B cell (primary cell): Measurements from ENCODE around the gene TUBB4B. TPM values are rescaled to one million over a fixed set of nuclear protein-coding genes. Genes with fewer than 3 reads are reported as not detected.
A peak's percentile ranks its signal among the peaks of the same experiment; 100 is the strongest.

Experiments used
- ATAC-seq: fragments of 200-7000 bp; cut with Tn5 transposase; one replicate; pipeline ENCODE4 v1.10.0; 2021; ENCODE audit warnings: low read depth, mild to moderate bottlenecking, moderate number of reproducible peaks, moderate library complexity
- CTCF ChIA-PET: fragments of 350-600 bp; sonication (Branson Sonifier 250); formaldehyde crosslinking; loops from one replicate; lab custom pipeline; 2021; ENCODE audit warnings: antibody characterized with exemption, inconsistent platforms; lab: Charles Lee
- POLR2A ChIA-PET: fragments of 350-600 bp; sonication (Branson Sonifier 250); formaldehyde crosslinking; loops from one replicate; lab custom pipeline; 2021; ENCODE audit warnings: antibody characterized with exemption; lab: Charles Lee
- DNase-seq: peaks from one replicate; pipeline ENCODE4 v3.0.0; 2013
- H2AFZ ChIP-seq: 2 replicates; pipeline ENCODE4 v1.6.1; 2012; ENCODE audit warnings: mild to moderate bottlenecking, low read depth, low read length; ENCODE audit not compliant: insufficient read depth, poor library complexity, severe bottlenecking
- H3K27ac ChIP-seq, 2 donors: 1 replicate in 1 of 2; 2 replicates in 1 of 2; pipeline ENCODE4 v1.5.1; 2012 to 2013; ENCODE audit warnings: low read length in 2 of 2, mild to moderate bottlenecking in 2 of 2, moderate library complexity in 1 of 2
- H3K27me3 ChIP-seq, 4 experiments: fragments of 200-600 bp in 1 of 4; sonication (generic) in 1 of 4; replicated peaks in 1 of 4; 1 replicate in 2 of 4; 2 replicates in 2 of 4; pipeline versions ENCODE4 v1.6.1 to v1.7.0; 2013 to 2016; ENCODE audit warnings: low read length in 3 of 4, mild to moderate bottlenecking in 2 of 4, mixed read lengths in 1 of 4, moderate library complexity in 1 of 4; ENCODE audit not compliant: insufficient read depth in 4 of 4, control insufficient read depth in 3 of 4; ENCODE audit errors: control extremely low read depth in 1 of 4
- H3K36me3 ChIP-seq, 2 experiments: replicated peaks in 1 of 2; 1 replicate in 1 of 2; 2 replicates in 1 of 2; pipeline versions ENCODE4 v1.6.1 to v1.7.1; 2013; ENCODE audit warnings: low read length in 1 of 2; ENCODE audit not compliant: insufficient read depth in 2 of 2, control insufficient read depth in 1 of 2; ENCODE audit errors: control extremely low read depth in 1 of 2, extremely low read depth in 1 of 2
- H3K4me1 ChIP-seq, 2 donors: fragments of 200-600 bp in 1 of 2; sonication (generic) in 1 of 2; 1 replicate in 1 of 2; 2 replicates in 1 of 2; pipeline versions ENCODE4 v1.5.1 to v1.6.1; 2013 to 2017; ENCODE audit warnings: low read length in 2 of 2; ENCODE audit not compliant: control insufficient read depth in 2 of 2, insufficient read depth in 2 of 2
- H3K4me2 ChIP-seq: replicated peaks from 2 replicates; pipeline ENCODE3; 2012; ENCODE audit warnings: mild to moderate bottlenecking, low read depth, low read length; ENCODE audit not compliant: poor library complexity, severe bottlenecking
- H3K4me3 ChIP-seq, 5 experiments: fragments of 200-600 bp in 1 of 5; sonication (generic) in 1 of 5; 1 replicate in 3 of 5; 2 replicates in 2 of 5; pipeline versions ENCODE4 v1.5.1 to v1.7.0; 2011 to 2016; ENCODE audit warnings: low read length in 4 of 5, mild to moderate bottlenecking in 4 of 5, low read depth in 2 of 5, control low read depth in 1 of 5, moderate library complexity in 1 of 5; ENCODE audit not compliant: insufficient read depth in 1 of 5; ENCODE audit errors: control extremely low read depth in 1 of 5, extremely low read depth in 1 of 5
- H3K79me2 ChIP-seq: fragments of 200-600 bp; sonication (generic); one replicate; pipeline ENCODE4 v1.6.0; 2016; ENCODE audit warnings: low read length; ENCODE audit not compliant: control insufficient read depth, insufficient read depth
- H3K9ac ChIP-seq: fragments of 200-600 bp; sonication (generic); 2 replicates; pipeline ENCODE4 v1.6.1; 2017; ENCODE audit warnings: mild to moderate bottlenecking, low read length, moderate library complexity
- H3K9me3 ChIP-seq, 3 donors: one replicate each; pipeline versions ENCODE4 v1.6.1 to v1.7.1; 2013; ENCODE audit warnings: low read length in 2 of 3; ENCODE audit not compliant: control insufficient read depth in 2 of 3, insufficient read depth in 1 of 3; ENCODE audit errors: control extremely low read depth in 1 of 3
- H4K20me1 ChIP-seq: 2 replicates; pipeline ENCODE4 v1.6.0; 2012; ENCODE audit warnings: mild to moderate bottlenecking, low read length; ENCODE audit not compliant: insufficient read depth, control insufficient read depth, poor library complexity, severe bottlenecking
- H3K27ac Mint-ChIP-seq: one replicate; pipeline ENCODE4 v1.8.0; 2021; ENCODE audit warnings: mixed read lengths
- H3K27me3 Mint-ChIP-seq: one replicate; pipeline ENCODE4 v1.8.0; 2021; ENCODE audit warnings: mixed read lengths
- H3K4me1 Mint-ChIP-seq: one replicate; pipeline ENCODE4 v1.8.0; 2021; ENCODE audit warnings: mixed read lengths
- H3K4me3 Mint-ChIP-seq: one replicate; pipeline ENCODE4 v1.8.0; 2021; ENCODE audit warnings: mixed read lengths
- H3K9me3 Mint-ChIP-seq: one replicate; pipeline ENCODE4 v1.8.0; 2022; ENCODE audit warnings: mixed read lengths; ENCODE audit not compliant: insufficient read depth
- EZH2 ChIP-seq: IDR thresholded peaks from 2 replicates; pipeline ENCODE4 v1.6.1; 2012; ENCODE audit warnings: borderline replicate concordance, low read depth, mild to moderate bottlenecking, moderate library complexity, low read length; ENCODE audit not compliant: insufficient read depth, poor library complexity, severe bottlenecking
- WGBS: methylation state at CpG from one replicate; pipeline ENCODE4 v1.1.5; 2013; ENCODE audit warnings: missing lambda C conversion rate; ENCODE audit not compliant: insufficient coverage; 5-methylcytosine and 5-hydroxymethylcytosine counted together
- intact Hi-C: fragments of 100-400 bp; cut with micrococcal nuclease; formaldehyde crosslinking; loops from one replicate; pipeline ENCODE4 v1.10.0; 2022
- polyA plus RNA-seq: library from polyadenylated mRNA; depleted of rRNA; stranded (reverse); fragments of >200 nt; gene quantifications from 2 replicates; pipeline ENCODE4 v1.2.3, GENCODE V29; 2012
- total RNA-seq, 2 donors: library from RNA; stranded (reverse); fragments of 120-200 nt in 1 of 2; gene quantifications; 1 replicate in 1 of 2; 2 replicates in 1 of 2; pipeline versions ENCODE4 v1.2.3 to v1.2.4, GENCODE V29; 2013 to 2022
- TF ChIP-seq, protein P1 (sequence below): fragments of 200-600 bp; IDR thresholded peaks from one replicate; pipeline ENCODE4 v1.8.0; 2022; ENCODE audit warnings: antibody characterized with exemption, mild to moderate bottlenecking

Gene TUBB4B
- total and polyA plus RNA-seq, 2 donors (not counting 1 experiment from before 2014, with no cell fraction given), result 110 to 261 TPM

DNA sequence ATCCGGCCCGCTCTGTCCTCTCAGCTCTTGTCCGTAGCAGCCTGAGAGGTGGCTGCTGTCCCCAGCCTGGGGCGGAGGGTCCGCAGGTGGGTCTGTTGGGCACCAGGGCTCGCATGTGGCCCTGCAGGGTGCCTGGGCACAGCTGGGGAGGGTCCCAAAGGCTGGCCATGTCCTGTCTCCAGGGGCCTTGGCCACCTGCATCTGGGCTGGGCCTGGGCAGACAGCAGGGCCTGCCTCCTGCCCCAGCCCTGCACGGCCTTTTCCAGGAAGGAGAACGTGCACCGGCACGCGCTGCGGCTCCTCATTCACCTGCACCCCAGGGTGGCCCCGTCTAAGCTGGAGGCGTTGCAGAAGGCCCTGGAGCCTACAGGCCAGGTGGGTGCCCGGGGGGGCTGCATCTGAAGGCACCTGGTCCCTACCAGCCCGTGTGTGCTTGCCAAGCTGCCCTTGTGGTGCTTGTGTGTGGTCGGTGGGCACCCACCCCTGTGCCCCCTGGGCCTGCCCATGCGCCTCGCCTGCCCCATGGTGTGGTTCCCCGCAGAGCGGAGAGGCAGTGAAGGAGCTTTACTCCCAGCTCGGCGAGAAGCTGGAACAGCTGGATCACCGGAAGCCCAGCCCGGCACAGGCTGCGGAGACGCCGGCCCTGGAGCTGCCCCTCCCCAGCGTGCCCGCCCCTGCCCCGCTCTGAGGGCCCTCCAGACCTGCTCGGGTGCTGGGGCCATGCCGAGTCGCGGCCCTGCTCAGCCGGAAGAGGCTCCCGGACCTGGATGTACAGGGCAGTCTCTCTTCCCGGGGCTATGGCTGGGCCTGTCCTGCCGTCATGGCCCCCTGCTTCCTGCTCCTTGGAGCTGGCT lies 31.4 kb downstream of the TUBB4B start:
- Histone ChIP-seq H3K9ac (no peak overlapping the region), H3K27me3 (no peaks in the 10 kb centered on the region), H3K27ac (no peak overlapping the region), H3K9me3 (no peaks in the 10 kb centered on the region), H3K4me2 (no peak overlapping the region), H2AFZ (no peak overlapping the region), H4K20me1 (peaks cover 13% of the 10 kb centered on the region), H3K4me1 (peaks cover 41 to 71% of the 10 kb centered on the region in 2 donors), H3K36me3 (peaks cover 0 to 11% of the 10 kb centered on the region in 2 experiments), H3K79me2 (peaks cover 37% of the 10 kb centered on the region), H3K4me3 (no peak overlapping the region)
- no peak for ATAC-seq
- Mint-ChIP-seq H3K4me1 (peaks cover 55% of the 10 kb centered on the region), H3K27me3 (no peaks in the 10 kb centered on the region), H3K4me3 (no peak overlapping the region), H3K9me3 (no peaks in the 10 kb centered on the region), H3K27ac (no peak overlapping the region)
- ChIA-PET CTCF (interaction anchor here (0.8 to 1.4 kb wide), 2 partner anchors 11 to 24 kb away, joined by 3 read pairs; no protein-coding TSS in a partner anchor), POLR2A (interaction anchor here (0.6 to 0.7 kb wide), 2 partner anchors 15 to 33 kb away, joined by 3 to 4 read pairs; no protein-coding TSS in a partner anchor)
- intact Hi-C loops, result no loop called here
- TF ChIP-seq EZH2, result no peak
- TF ChIP-seq, protein P1, sequence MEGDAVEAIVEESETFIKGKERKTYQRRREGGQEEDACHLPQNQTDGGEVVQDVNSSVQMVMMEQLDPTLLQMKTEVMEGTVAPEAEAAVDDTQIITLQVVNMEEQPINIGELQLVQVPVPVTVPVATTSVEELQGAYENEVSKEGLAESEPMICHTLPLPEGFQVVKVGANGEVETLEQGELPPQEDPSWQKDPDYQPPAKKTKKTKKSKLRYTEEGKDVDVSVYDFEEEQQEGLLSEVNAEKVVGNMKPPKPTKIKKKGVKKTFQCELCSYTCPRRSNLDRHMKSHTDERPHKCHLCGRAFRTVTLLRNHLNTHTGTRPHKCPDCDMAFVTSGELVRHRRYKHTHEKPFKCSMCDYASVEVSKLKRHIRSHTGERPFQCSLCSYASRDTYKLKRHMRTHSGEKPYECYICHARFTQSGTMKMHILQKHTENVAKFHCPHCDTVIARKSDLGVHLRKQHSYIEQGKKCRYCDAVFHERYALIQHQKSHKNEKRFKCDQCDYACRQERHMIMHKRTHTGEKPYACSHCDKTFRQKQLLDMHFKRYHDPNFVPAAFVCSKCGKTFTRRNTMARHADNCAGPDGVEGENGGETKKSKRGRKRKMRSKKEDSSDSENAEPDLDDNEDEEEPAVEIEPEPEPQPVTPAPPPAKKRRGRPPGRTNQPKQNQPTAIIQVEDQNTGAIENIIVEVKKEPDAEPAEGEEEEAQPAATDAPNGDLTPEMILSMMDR, result no peak
- no peak for DNase-seq
- WGBS, result 91% methylated on average over 39 of the region's 39 CpGs

- Mint-ChIP-seq H3K27ac (no peak overlapping the region), H3K4me3 (no peak overlapping the region), H3K9me3 (no peaks in the 10 kb centered on the region), H3K4me1 (peaks cover 53% of the 10 kb centered on the region), H3K27me3 (no peaks in the 10 kb centered on the region)
- Histone ChIP-seq H3K4me2 (no peak overlapping the region), H3K36me3 (peaks cover 0 to 11% of the 10 kb centered on the region in 2 experiments), H3K9ac (no peak overlapping the region), H4K20me1 (peaks cover 8% of the 10 kb centered on the region), H3K27ac (no peak overlapping the region), H3K9me3 (no peaks in the 10 kb centered on the region), H3K79me2 (peaks cover 42% of the 10 kb centered on the region), H3K4me1 (peaks cover 36 to 71% of the 10 kb centered on the region in 2 donors), H3K4me3 (no peak overlapping the region), H2AFZ (no peak overlapping the region), H3K27me3 (no peaks in the 10 kb centered on the region)
- TF ChIP-seq, protein P1, result no peak
- no peak for TF ChIP-seq EZH2
- CTCF ChIA-PET, result interaction anchor here (0.6 to 1.4 kb wide), 2 partner anchors 24 to 151 kb away, joined by 3 read pairs; no protein-coding TSS in a partner anchor
- no peak for ATAC-seq
- 98% methylated on average over 13 of the region's 13 CpGs for WGBS
- POLR2A ChIA-PET, result interaction anchor here (0.7 kb wide), 1 partner anchor 33 kb away, joined by 3 read pairs; no protein-coding TSS in a partner anchor
- intact Hi-C loops, result no loop called here
- DNase-seq, result peak; percentile 9
These were observed 32.0 kb downstream of the TUBB4B start for GRCh38 chr9:137273095-137273490.
